Measurements from ENCODE around the gene SMAD6.
A peak's percentile ranks its signal among the peaks of the same experiment; 100 is the strongest.

SMAD6 gene

GRCh38 chr15:66715720-66716655 lies 14.0 kb downstream of the SMAD6 start:
- CTCF ChIA-PET = interaction anchor here (0.6 to 0.8 kb wide), 2 partner anchors 8 to 18 kb away, joined by 3 to 4 read pairs; no protein-coding TSS in a partner anchor
- Histone ChIP-seq H3K9me3 (ENCODE audit: control insufficient read depth, insufficient read depth, low read depth, low read length) (no peaks in the 10 kb centered on the region), H3K4me3 (ENCODE audit: low read depth, low read length) (no peak overlapping the region), H3K27ac (ENCODE audit: extremely low read depth, low read depth, low read length) (no peak overlapping the region), H3K4me1 (ENCODE audit: control insufficient read depth, insufficient read depth, low read length) (no peaks in the 10 kb centered on the region), H3K36me3 (ENCODE audit: control insufficient read depth in 2 of 2, insufficient read depth in 1 of 2, low read length in 2 of 2) (peaks cover 4 to 95% of the 10 kb centered on the region in 2 experiments; a peak in 2 of 3 replicates)
- no peak for TF ChIP-seq ZNF692 (tag by site-specific recombination; IDR thresholded peaks at IDR 0.05)
- peak; percentile 37; the same call in 1 of the 2 replicates for TF ChIP-seq ZNF366 (tag by site-specific recombination; conservative IDR thresholded peaks at IDR 0.05)
- no peak for TF ChIP-seq ZNF433 (tag by site-specific recombination; IDR thresholded peaks at IDR 0.05; ENCODE audit: low read depth)
- peak; percentile 85 for TF ChIP-seq ZBTB17 (tag by site-specific recombination; IDR thresholded peaks at IDR 0.05)
- TF ChIP-seq OVOL3 (tag by site-specific recombination; IDR thresholded peaks at IDR 0.05) = no peak
- TF ChIP-seq SP7 (tag by site-specific recombination; IDR thresholded peaks at IDR 0.05) = peak; percentile 70
- TF ChIP-seq SP3 (tag by site-specific recombination; IDR thresholded peaks at IDR 0.05) = no peak
- POLR2A ChIA-PET = interaction anchor here (0.6 kb wide), 1 partner anchor 133 kb away, joined by 4 read pairs; no protein-coding TSS in a partner anchor

- TF ChIP-seq ZNF580 (tag by site-specific recombination; IDR thresholded peaks at IDR 0.05) (no peak), ZBTB11 (tag by site-specific recombination; conservative IDR thresholded peaks at IDR 0.05; ENCODE audit: low read depth) (no peak), TCF7L2 (IDR thresholded peaks at IDR 0.05; ENCODE audit: borderline replicate concordance, low read depth, low read length) (no peak), ZNF341 (tag by site-specific recombination; IDR thresholded peaks at IDR 0.05; ENCODE audit: low read depth) (no peak), ZNF174 (tag by site-specific recombination; IDR thresholded peaks at IDR 0.05) (no peak), ZNF777 (tag by site-specific recombination; IDR thresholded peaks at IDR 0.05; ENCODE audit: borderline replicate concordance) (no peak), ZNF398 (tag by site-specific recombination; IDR thresholded peaks at IDR 0.05) (no peak), ZNF138 (tag by site-specific recombination; IDR thresholded peaks at IDR 0.05; ENCODE audit: borderline replicate concordance) (no peak), ZNF221 (tag by site-specific recombination; IDR thresholded peaks at IDR 0.05; ENCODE audit: borderline replicate concordance) (no peak), ZNF658 (tag by site-specific recombination; IDR thresholded peaks at IDR 0.05) (no peak), GLIS1 (tag by site-specific recombination; IDR thresholded peaks at IDR 0.05) (no peak), ZNF488 (tag by site-specific recombination; IDR thresholded peaks at IDR 0.05) (no peak), ZNF426 (tag by site-specific recombination; IDR thresholded peaks at IDR 0.05) (no peak), ZNF610 (tag by site-specific recombination; IDR thresholded peaks at IDR 0.05; ENCODE audit: borderline replicate concordance) (no peak), ZBTB21 (tag by site-specific recombination; IDR thresholded peaks at IDR 0.05) (no peak), REPIN1 (tag by site-specific recombination; IDR thresholded peaks at IDR 0.05; ENCODE audit: low read depth) (no peak), ZNF529 (tag by site-specific recombination; IDR thresholded peaks at IDR 0.05; ENCODE audit: insufficient replicate concordance) (no peak), ZNF670 (tag by site-specific recombination; IDR thresholded peaks at IDR 0.05; ENCODE audit: low read depth) (no peak), ZNF548 (tag by site-specific recombination; IDR thresholded peaks at IDR 0.05) (no peak)
- no peak overlapping the region for H3K4me3 ChIP-seq (ENCODE audit: low read depth, low read length)
- H3K36me3 ChIP-seq (ENCODE audit: control insufficient read depth in 2 of 2, insufficient read depth in 1 of 2, low read length in 2 of 2) = peaks cover 4 to 96% of the 10 kb centered on the region in 2 experiments; a peak in 2 of 3 replicates
- no peak overlapping the region for H3K27ac ChIP-seq (ENCODE audit: extremely low read depth, low read depth, low read length)
- H3K4me1 ChIP-seq (ENCODE audit: control insufficient read depth, insufficient read depth, low read length) = no peaks in the 10 kb centered on the region
- H3K9me3 ChIP-seq (ENCODE audit: control insufficient read depth, insufficient read depth, low read depth, low read length) = no peaks in the 10 kb centered on the region
- ChIA-PET CTCF (interaction anchor here (0.6 kb wide), 1 partner anchor 9 kb away, joined by 4 read pairs; no protein-coding TSS in a partner anchor), POLR2A (interaction anchor here (0.6 to 0.8 kb wide), 3 partner anchors 9 to 134 kb away, joined by 3 to 4 read pairs (median 3); no protein-coding TSS in a partner anchor)
Observed at GRCh38 chr15:66716656-66717020, 14.6 kb downstream of the SMAD6 start.
